HG03342 (cell line): ENCODE measurements around the gene PHLDA2.
"Not testable (repeated sequence)": the region's sequence is repeated elsewhere in the genome, so short reads cannot be mapped to it uniquely, and the experiment has no call there.

Experiments used
- ATAC-seq: cut with Tn5 transposase; IDR thresholded peaks from one replicate; pipeline ENCODE4 v1.9.1; 2021; ENCODE audit warnings: mild to moderate bottlenecking, moderate library complexity; ENCODE audit not compliant: unreplicated experiment

PHLDA2 gene

GRCh38 chr11:2916114-2916891 lies 12.9 kb downstream of the PHLDA2 start:
- ATAC-seq = no peak

- no peak for ATAC-seq
These were observed 13.7 kb downstream of the PHLDA2 start for GRCh38 chr11:2915473-2915872.

- ATAC-seq = no peak
These were observed 14.6 kb downstream of the PHLDA2 start for GRCh38 chr11:2914455-2915195.

- no peak for ATAC-seq
These were observed 15.4 kb downstream of the PHLDA2 start for GRCh38 chr11:2913776-2914175.

GRCh38 chr11:2913019-2913431 lies 16.2 kb downstream of the PHLDA2 start:
- no peak for ATAC-seq

- ATAC-seq = no peak
These were observed 16.7 kb downstream of the PHLDA2 start for GRCh38 chr11:2912498-2912897.

GRCh38 chr11:2911785-2912391 lies 17.3 kb downstream of the PHLDA2 start:
- ATAC-seq = no peak

GRCh38 chr11:2911088-2911784 lies 18.0 kb downstream of the PHLDA2 start:
- no peak for ATAC-seq

- ATAC-seq = no peak
These were observed 18.7 kb downstream of the PHLDA2 start for GRCh38 chr11:2910401-2910955.

- no peak for ATAC-seq
These were observed 19.9 kb downstream of the PHLDA2 start for GRCh38 chr11:2909133-2909902.

- ATAC-seq = no peak
These were observed 21.1 kb downstream of the PHLDA2 start for GRCh38 chr11:2908130-2908529.

GRCh38 chr11:2905299-2905698 lies 23.9 kb downstream of the PHLDA2 start:
- ATAC-seq = not testable (repeated sequence)

- ATAC-seq = no peak
These were observed 24.8 kb downstream of the PHLDA2 start for GRCh38 chr11:2904153-2905052.

GRCh38 chr11:2903672-2904011 lies 25.6 kb downstream of the PHLDA2 start:
- ATAC-seq = no peak

- ATAC-seq = peak; percentile 1
These were observed 26.2 kb downstream of the PHLDA2 start for GRCh38 chr11:2902784-2903671.

- peak; percentile 94 for ATAC-seq
These were observed 27.1 kb downstream of the PHLDA2 start for GRCh38 chr11:2901854-2902783.

GRCh38 chr11:2901196-2901796 lies 27.9 kb downstream of the PHLDA2 start:
- ATAC-seq = no peak
